CD4-positive, alpha-beta T cell treated with Interleukin-12 subunit alpha and Interleukin-12 subunit beta, for 1 hour (primary cell): ENCODE measurements around the gene MANF.

Source experiments
- DNase-seq: peaks from one replicate; pipeline ENCODE4 v3.0.0-alpha.2; 2020

The MANF gene

GRCh38 chr3:51436998-51437639 lies 52.0 kb downstream of the MANF start:
- DNase-seq: no peak
